GM19035 (cell line): ENCODE results near the gene PRELID3B.

Experiments
- ATAC-seq: cut with Tn5 transposase; IDR thresholded peaks from one replicate; pipeline ENCODE4 v1.9.1; 2021; ENCODE audit not compliant: unreplicated experiment

PRELID3B gene

DNA sequence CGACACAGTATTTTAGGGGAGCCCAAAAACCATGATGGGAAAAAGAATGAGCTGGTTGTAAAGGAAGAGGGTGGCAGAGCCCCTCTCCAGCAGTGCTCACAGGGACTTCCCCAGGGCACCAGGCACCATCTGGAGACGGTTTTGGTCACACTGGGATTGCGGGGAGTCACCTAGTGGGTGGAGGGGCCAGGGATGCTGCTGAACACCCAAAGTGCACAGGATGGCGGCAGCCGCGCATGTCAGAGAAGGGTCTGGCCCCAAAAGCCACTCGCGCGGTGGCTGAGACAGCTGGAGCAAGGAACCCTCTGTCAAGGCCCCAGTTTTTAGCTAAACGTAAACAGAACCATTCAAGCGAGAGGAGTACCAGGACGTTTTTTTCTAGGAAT, 46.4 kb downstream of the PRELID3B start:
- ATAC-seq = no peak

- no peak for ATAC-seq
Observed at GRCh38 chr20:58995461-58996225, 46.9 kb downstream of the PRELID3B start.

GRCh38 chr20:58994390-58995159, 48.0 kb downstream of the PRELID3B start:
- ATAC-seq = no peak

GRCh38 chr20:58993332-58994248, 49.0 kb downstream of the PRELID3B start:
- ATAC-seq = no peak

DNA sequence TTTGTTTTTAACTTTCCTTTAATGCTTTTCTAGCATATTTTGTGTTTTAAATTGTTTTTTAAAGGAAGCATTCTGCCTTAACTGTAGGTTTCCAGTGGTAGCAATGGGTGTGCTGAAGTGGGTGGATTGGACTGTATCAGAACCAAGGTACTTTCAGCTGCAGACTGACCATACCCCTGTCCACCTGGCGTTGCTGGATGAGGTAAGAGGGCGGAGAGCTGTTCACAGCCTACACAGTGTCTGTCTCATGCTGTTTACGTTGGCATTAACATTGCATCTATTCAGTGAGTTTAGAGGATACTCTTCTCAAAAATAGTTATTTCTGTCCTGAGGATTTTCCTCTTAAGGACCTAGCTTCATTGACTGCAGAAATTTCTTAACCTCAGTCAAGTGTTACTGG, 49.7 kb downstream of the PRELID3B start:
- ATAC-seq = no peak

GRCh38 chr20:58991715-58992114, 50.9 kb downstream of the PRELID3B start:
- ATAC-seq = no peak

GRCh38 chr20:58990651-58991445, 51.7 kb downstream of the PRELID3B start:
- no peak for ATAC-seq

DNA sequence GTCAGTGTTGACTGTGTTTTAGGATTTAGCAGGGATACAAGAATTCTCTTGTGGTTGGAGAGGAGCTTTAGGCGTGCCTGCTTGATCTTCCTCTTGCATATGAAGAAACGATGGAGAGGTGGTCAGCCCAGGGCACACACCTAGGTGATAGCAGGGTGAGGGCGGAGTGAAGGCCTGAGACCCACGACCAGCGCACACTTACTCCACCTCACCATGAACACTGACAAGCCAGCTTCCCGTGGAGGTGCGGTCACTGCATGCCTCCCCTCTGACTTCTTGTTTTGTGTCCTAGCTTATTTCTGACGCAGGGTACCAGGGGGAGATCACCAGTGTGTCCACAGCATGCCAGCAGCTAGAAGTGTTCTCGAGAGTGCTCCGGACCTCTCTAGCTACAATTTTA, 53.4 kb downstream of the PRELID3B start:
- no peak for ATAC-seq

DNA sequence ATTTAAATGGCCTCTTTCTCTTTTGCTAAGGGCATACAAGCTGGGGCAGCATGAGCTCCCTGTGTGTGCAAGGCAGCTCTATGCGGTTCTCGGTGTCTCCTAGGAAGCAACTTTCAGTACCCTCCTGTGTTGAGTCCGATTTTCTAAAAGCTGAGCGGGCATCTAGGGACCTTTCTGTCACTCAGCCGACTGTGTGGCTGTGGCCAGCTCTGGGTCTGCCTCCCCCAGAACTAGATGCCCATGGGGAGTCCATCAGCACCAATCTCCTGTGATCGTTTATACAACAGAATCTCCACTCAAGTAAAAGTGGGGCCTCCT, 54.1 kb downstream of the PRELID3B start:
- ATAC-seq = no peak

- no peak for ATAC-seq
Observed at GRCh38 chr20:58987790-58988564, 54.6 kb downstream of the PRELID3B start.

DNA sequence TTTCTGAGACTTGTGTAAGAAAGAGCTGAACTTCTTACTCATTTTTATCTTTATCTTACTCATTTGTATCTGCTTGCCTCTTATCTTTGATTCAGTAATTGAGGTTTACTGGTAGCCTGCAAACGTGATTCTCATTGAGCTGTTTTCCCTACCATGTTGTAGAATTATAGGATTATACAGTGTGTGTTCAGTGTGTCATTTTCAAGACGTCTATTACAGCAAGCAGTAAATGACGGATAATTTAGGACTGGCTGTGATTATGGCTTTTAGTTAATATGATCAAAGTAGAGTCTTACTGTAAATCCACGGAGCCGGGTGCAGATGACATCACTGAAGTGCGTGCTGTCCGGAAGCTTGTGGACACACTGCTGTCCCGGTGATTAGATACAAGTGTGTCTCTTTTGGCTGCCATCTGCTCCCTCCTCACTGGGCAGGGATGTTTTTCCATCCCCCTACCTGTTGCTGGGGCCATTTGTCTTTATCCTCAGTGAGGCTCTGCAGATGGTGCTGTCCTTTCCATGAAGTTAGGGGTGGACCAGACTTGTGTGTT, 55.5 kb downstream of the PRELID3B start:
- ATAC-seq = no peak

GRCh38 chr20:58986286-58986967, 56.2 kb downstream of the PRELID3B start:
- no peak for ATAC-seq

DNA sequence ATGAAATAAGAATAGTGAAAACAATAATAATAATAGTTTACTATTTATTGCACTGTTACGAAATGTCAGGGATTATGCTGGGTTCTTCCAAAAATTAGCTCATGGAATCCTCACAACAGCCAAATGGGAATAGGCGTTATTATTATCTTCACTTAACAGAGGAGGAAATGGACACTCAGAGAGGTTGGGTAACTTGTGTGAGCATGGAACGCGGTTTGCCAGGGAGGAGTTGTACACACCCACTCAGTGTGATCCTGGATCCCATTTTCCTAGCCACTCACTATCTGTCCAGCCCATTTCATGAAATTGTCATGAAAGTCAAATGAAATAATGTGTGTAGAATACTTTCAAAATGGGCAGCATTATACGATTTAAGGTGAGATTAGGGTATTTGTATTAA, 56.9 kb downstream of the PRELID3B start:
- no peak for ATAC-seq

DNA sequence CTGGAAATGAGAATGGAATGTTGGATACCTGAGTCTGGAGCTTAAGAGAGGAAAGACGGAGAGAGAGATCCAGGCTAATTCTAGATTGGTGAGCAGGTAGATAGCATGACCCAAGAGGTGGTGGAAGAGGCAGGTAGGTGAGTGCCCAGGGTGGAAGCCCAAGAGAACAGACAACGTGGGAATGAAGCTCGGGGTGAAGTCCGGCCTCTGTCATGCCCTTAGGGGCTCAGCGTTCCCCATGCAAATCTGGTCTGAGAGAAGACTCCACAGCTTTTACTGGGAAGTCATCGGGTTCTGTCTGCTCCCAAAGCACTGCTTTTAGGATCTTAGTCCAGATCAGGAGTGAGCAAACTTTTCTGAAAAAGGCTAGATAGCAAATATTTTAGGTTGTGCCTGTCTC, 57.9 kb downstream of the PRELID3B start:
- ATAC-seq = no peak
